HG03354 (cell line): Measurements from ENCODE around the gene FBXO42.

ENCODE experiments used
- ATAC-seq: cut with Tn5 transposase; IDR thresholded peaks from one replicate; pipeline ENCODE4 v1.9.1; 2021; ENCODE audit warnings: mild to moderate bottlenecking; ENCODE audit not compliant: unreplicated experiment, poor library complexity, severe bottlenecking

FBXO42 gene

DNA sequence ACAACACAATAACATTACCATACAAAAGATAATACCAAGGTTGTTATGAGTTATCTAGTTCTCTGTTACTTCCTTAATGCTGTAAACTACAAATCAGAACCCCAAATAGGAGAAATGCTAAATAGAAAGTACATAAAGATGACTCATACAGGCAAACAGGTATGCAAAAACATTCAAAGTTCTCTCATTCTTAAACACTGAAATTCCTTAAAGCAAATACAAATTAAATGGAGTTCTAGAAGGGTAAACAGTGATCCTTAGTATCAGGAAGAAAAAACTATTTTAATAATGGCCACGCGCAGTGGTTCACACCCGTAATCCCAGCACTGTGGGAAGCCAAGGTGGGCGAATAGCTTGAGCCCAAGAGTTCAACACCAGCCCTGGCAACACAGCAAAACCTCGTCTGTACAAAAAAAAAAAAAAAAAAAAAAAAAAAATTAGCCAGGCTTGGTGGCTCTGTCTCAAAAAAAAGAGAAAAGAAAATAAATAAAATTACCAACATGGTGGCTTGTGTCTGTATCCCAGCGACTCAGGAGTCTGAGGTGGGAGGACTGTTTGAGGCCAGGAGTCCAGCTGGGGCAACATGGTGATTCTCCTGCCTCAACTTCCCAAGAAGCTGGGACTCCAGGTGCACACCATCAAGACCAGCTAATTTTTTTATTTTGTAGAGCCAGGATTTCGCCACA is 17.5 kb downstream of the FBXO42 start:
- ATAC-seq = no peak

DNA sequence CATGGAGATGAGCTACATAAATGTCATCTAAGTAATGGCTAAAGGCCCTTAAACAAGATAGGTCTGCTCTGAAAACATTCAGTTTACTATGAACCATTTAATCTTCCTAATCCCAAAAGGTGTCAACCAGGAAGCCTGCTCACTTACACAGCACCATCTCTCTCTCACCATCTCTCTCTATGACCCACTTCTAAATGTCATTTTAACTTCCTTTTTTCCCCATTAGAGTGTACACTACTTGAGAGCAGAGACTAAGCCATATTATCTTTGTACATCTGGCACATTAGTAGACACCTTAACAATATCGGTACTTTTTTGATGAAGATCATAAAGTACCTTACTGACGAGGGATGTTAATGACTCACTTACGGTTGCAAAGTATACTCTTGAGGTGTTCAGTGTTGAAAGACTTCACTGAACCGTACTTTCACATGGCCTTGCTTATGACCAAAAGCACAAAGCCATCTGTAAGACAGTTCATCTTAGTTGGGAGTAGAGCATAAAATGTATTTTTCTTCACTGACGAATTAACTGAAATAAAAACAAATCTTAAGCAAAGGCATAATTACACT is 25.4 kb downstream of the FBXO42 start:
- ATAC-seq = no peak

DNA sequence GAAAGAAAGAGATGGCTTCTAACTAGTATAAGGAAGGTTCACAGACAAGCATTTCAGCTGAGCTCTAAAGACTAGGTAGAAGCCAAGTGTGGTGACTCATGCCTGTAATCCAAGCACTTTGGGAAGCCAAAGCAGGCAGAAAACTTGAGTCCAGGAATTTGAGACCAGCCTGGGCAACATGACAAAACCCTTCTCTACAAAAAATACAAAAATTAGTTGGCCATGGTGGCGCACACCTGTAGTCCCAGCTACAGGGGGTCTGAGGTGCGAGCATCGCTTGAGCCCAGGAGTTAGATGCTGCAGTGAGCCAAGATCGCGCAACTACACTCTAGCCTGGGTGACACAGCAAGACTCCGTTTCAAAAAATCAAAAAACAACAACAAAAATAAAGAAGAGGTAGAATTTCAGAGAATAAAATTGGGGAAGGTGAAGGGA is 27.8 kb downstream of the FBXO42 start:
- ATAC-seq = no peak

DNA sequence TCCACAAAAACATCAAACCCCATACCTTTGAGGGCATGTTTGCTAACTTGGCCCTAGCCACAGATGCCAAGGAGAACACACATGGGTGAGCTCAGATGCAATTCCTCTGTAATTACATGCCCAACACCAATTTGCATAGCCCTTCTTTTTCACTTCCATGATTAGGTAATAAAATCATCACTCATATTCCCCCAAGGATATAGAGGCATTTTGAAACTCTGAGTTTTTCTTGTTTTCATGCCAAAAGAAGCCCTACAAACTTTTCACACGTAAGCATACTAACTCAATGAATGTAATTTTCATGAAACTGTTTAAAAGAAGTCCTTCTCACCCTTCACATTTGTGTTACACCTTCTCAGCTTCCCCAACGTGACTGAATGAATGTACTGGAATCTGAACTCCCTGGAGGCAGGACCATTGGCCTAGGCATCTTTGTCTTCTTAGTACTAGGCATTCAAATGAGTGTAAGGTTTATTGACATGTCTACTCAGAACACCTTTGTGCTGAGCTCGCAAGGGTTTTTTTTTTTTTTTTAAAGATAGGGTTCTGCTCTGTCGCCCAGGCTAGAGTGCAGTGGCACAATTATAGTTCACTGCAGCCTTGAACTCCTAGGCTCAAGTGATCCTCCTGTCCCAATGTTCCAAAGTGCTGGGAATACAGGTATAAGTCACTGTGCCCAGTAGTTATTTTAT is 31.0 kb downstream of the FBXO42 start:
- no peak for ATAC-seq

DNA sequence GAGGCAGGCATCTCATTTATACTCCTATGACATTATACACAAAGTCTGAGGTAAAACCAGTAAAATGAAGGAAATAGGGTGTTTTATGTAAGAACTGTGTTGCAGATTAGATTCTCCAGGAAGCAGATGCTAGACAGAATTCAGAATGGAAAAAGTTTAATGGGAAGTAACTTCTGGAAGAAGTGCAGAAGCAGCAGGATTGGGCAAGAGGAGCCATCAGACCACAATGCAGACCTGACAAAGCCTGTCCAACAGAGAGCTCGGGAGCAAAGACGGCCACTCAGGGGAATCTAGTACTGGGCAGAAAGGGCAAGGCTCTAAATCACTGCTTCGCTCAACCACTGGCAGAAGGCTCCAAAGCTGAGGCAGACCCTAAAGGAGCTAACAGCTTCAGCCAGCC is 33.7 kb downstream of the FBXO42 start:
- ATAC-seq = no peak

DNA sequence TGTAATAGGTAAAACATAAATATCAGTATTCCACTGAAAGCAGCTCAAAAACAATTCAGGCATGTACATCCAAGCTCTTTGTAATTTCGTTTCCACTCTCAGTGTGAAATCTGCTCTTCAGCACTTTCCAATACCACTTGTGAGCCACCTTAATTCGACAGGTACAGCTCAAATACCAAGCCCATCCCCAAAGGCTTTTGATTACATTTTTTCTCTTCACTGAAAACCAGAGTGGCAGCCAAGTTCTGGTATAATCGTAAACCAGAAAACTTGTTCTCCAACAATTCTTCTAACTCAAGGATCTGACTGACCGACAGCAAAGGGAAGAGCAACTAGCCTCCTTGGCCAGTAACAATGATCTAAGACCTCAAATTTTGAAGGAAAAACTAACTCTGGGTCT is 36.8 kb downstream of the FBXO42 start:
- ATAC-seq = no peak

DNA sequence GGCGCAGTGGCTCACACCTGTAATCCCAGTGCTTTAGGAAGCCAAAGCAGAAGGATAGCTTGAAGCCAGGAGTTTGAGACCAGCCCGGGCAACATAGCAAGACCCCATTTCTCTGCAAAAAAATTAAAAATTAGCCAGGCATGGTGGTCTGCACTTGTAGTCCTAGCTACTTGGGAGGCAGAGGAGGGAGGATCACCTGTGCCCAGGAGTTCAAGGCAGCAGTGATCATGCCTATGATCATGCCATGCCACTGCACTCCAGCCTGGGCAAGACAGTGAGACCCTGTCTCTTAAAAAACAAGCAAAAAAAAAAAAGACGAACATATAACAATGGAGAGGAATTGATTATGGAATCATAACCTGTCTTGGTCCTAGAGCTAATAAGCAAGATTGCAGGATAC is 45.1 kb downstream of the FBXO42 start:
- no peak for ATAC-seq

DNA sequence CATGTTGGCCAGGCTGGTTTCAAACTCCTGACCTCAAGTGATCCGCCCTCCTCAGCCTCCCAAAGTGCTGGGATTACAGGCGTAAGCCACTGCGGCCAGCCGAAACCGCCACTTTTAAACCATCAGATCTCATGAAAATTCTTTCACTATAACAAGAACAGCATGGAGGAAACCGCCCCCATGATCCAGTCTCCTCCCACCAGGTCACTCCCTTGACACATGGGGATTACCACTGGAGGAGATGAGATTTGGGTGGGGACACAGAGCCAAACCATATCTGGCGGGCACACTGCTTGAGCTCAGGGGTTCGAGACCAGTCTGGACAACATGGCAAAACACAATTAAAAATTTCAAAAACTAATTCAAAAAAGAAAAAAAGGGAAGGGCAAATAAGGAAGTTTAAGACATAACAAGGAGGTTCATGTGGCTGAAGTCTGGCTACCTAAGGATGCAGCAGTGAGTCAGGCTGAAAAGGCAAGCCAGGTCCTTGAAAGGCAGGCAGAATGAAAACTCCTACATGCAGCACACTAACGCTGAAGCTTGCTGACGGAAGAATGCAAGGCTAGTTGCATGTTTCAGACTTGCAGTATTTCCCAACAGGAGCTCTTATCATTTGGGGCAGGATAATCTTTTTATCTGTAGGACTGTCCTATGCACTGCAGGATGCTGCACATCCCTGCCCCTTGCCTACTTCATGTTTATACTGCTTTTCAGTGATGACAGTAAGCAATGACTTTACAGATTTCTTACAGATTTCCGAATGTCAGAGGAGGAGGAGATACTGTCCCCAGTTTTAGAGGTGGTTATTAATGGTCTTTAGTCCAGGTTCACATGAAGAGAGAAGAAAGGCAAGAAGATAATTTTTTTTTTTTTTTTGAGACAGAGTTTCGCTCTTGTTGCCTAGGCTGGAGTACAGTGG is 49.3 kb downstream of the FBXO42 start:
- ATAC-seq = no peak

DNA sequence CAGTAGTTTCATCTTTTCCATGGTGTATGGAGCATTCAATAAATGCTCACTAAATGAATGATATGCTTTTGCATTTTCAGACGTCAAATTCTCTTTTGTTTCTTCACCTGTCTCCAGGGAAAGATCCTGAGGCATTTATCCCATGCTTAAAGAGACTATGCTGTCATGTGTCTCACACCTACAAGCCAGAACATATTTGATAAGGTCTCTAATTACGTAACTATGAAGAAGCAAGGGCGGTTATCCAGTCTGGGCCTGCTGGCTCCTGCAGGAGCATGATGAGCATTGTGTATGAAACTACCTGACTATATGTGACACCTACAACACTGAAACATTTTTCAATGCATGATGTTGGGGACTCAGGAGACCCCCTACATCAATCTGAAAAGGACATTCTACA is 51.8 kb downstream of the FBXO42 start:
- ATAC-seq = no peak

DNA sequence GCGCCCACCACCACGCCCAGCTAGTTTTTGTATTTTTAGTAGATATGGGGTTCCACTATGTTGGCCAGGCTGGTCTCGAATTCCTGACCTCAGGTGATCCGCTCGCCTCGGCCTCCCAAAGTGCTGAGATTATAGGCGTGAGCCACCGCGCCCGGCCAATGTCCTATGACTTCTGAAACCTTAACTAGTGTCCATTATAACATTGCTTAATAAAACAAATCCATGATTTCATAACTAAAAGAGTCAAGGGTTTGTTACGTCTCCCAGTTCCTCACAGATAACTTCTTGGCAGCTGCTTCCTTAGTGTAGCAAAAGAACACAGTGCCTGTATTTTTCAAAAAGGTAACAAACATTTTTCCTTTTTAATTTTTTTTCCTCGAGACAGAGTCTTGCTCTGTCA is 53.6 kb downstream of the FBXO42 start:
- ATAC-seq = no peak

DNA sequence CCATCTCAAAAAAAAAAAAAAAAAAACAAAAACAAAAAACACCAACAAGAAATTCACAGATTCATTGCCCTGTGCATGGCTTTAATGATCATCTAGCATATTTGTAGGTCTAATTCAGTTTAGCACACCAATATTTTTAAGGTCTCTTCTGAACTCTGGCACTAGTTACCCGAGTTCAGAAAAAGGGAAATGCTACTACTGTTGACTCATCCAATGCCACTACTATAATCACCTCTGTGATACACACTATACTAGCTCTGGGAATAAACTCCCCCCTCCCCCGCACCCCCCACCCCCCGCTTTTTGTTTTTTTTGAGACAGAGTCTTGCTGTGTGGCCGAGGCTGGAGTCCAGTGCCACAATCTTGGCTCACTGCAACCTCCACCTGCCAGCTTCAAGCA is 55.6 kb downstream of the FBXO42 start:
- no peak for ATAC-seq

DNA sequence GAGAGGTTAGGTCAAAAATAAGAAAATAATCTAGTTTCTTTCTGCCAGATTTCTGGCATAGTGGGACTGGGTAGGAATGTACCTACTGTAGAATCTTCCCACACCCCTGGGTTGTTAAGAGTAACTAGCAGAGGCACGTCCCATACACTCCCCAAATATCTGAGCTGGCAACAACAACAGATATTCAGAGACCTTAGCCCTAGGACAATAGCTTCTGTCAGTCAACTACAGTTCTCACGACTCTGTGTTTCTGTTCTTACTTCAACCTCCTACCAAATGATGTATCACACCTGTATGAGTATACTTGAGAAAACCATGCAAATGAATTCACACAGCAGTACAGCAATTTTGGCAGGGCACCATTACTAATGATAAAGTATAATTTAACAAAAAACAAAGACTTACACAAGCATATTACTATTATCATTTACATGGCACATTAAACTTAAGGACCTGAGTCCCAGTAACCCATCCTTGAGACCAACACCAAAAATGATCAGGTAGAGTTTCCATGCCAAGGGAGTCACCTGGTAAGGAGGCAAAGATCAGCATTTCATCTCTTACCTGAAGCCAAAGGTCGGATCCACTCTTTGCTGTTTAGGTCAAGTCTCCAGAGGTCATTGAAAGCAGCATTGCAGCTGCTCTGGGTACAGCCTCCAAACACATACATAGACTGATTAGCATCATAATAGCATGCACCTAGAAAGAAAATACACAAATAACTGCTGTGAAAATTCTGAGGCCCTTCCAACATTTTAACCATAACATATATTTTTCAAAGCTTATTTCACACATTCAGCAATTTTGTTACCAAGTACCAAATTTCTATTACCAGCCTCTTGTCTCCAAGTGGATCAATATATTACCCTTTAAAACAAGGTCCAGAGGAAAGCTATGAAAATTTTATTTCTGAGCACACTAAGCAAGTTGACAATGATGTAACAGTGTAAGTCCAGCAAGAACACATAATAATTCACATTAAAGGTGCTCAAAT is 57.8 kb downstream of the FBXO42 start:
- no peak for ATAC-seq

DNA sequence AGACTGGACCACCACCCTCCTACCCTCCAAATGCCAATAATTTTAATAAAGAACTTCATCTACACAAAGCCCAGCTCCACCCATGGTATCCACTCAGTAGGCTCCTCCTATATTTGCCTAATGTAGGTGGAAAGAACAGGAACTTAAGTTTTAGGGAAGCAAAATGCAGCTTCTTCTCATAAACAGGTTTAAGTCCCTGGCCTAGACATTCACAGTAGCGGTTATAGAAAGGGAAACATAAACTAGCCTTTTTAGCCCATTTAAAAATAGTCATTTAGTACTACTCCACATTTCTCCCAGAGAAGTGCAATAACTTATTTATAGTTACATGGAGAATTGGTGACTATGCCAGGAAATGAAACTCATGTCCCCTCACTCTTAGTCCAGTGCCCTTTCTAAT is 58.7 kb downstream of the FBXO42 start:
- ATAC-seq = no peak

DNA sequence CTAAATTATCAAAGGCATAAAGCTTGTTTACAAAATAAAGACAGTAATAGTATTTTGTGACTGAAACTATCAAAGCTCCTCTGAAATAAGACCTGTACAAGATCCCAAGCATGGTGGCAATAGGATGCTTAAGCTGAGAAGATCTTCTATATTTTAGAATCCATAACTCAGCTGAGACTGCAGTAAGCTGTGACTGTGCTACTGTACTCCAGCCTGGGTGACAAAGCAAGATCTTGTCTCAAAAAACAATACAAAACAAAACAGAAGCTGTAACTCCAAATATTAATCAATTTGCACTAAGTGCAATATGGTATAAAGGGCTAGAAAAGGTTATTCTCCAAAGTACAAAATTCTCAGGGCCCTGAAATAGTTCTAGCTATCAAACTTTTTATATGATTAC is 59.5 kb downstream of the FBXO42 start:
- ATAC-seq = no peak

DNA sequence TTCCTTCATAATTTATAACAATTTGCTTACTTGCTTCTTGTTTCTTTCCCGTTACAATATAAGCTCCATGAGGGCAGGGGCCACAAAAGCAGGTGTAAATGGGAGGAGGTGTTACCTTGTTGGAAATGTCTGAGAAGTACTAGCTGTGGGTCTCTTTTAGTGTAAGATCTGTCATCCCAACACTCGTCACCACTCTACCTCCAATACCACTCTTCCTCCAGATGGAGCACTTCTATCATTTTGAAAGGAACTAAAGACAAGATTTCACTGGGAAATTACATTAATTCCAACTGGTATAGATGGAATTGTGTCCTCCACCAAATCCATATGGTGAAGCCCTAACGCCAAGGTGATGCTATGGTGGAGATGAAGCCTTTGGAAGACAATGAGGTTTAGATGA is 62.3 kb downstream of the FBXO42 start:
- ATAC-seq = no peak

DNA sequence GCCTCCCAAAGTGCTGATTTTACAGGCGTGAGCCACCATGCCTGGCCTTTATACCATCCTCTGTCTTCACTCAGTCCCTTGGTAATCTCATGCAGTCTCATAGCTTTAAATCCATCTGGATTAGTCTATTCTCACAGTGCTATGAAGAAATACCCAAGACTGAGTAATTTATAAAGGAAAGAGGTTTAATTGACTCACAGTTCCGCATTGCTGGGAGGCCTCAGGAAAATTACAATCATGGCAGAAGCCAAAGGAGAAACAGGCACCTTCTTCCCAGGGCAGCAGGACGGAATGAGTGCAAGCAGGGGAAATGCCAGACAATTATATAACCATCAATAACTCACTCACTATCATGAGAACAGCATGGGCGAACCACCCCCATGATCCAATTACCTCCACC is 66.2 kb downstream of the FBXO42 start:
- ATAC-seq = no peak

DNA sequence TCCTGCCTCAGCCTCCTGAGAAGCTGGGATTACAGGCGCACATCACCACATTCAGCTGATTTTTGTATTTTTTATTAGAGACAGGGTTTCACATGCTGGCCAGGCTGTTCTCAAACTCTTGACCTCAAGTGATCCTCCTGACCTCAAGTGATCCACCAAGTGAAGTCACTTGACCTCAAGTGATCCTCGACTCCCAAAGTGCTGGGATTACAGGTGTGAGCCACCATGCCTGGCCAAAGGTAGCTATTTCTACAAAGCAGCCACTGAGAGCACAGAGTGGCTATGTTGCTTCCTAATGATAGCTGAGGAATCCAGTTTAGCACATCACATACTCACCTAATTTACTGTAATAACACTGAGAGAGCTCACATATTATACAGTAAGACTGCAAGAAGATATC is 70.5 kb downstream of the FBXO42 start:
- no peak for ATAC-seq

DNA sequence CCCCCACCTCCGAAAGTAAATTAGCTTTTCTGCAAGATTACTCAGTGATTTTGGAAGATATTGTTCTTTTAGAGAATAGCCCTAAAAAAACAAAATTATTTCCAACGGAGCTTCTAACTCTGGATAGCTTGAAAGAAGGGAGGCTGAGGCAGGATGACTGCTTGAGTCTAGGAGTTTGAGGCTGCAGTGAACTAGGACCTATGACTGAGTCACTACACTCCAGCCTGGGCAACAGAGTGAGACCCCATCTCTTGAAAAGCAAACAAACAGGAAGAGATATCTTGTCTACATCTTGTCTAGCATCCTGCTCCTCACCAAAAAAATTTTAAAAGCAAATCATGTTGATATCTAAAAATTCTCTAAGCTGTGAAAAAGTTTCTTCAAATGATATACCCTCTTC is 73.1 kb downstream of the FBXO42 start:
- ATAC-seq = no peak

DNA sequence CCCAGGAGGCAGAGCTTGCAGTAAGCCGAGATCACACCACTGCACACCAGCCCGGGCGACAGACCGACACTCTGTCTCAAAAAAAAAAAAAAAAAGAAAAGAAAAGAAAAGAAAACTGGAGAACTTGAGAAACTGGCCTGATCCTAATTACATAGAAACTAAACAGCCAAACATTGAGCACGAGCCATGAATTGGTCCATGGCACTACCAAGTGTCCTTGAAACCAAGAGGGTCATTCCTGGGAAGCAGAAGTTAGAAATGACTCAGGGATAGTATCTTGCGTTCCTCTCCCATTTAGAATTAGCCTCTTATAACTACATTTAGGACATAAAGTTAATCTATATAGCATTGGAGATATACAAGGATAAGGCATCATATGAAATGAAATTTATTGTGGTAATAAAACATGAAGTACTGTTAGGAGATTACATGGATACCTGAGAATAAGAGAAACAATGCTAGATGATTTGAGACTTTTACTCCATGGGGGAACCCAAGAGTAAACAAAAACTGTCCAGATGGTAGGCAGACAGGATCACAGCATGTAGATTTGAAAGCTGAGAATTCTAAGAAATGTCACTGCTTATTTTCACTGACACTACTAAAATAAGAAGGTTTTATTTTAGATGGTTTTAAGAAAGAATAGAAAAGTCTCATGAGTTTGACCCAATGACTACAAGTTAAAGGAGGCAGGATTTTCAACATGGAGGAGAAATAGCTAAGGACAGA is 75.8 kb downstream of the FBXO42 start:
- ATAC-seq = no peak
